Measurements from ENCODE around the gene EPB41L4B. TPM values are rescaled to one million over a fixed set of nuclear protein-coding genes. Genes with fewer than 3 reads are reported as not detected.

The EPB41L4B gene
- total RNA-seq, 1 experiment from 2014 or later: 8.1 TPM

DNA sequence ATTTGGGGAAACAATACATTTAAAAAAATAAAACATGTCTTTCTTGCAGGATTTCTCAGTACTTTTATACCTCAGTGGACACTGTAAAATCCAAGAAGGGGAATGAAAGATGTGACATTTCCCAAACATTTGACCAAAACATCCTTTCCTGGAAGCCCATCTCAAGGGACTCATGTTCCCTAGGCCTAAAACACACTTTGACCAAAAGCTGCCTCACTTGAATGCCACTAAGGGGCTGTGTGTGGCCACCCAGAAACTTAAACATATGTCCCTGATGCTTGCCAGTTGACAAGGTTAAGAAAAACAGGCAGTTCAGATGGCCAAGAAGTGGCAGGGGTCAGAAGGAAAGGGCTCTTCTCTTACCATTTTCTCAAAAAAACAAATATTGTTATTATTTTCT, 73.6 kb downstream of the EPB41L4B start:
- ChIA-PET POLR2A (no interaction called here), CTCF (no interaction called here), RAD21 (ENCODE audit: low non-redundant PET in 1 of 2, low total read pairs in 2 of 2, uncharacterized antibody in 2 of 2, unreplicated experiment in 2 of 2) (no interaction called here)
- Histone ChIP-seq H3K36me3 (ENCODE audit: control insufficient read depth in 1 of 2, insufficient read depth in 2 of 2, low read length in 2 of 2) (no peaks in the 10 kb centered on the region), H3K4me2 (ENCODE audit: low read length) (no peak overlapping the region), H3K9ac (ENCODE audit: low read length) (no peak overlapping the region), H3K4me3 (replicated peaks in 1 of 2; ENCODE audit: low read depth in 1 of 2, low read length in 2 of 2) (no peak overlapping the region), H3K9me3 (ENCODE audit: control insufficient read depth in 1 of 2, insufficient read depth in 1 of 2, low read depth in 1 of 2, low read length in 2 of 2) (no peaks in the 10 kb centered on the region), H3K9me2 (ENCODE audit: insufficient read depth) (no peaks in the 10 kb centered on the region), H3K27ac (ENCODE audit: low read depth, low read length) (no peak overlapping the region), H3K27me3 (ENCODE audit: insufficient read depth, low read length) (no peaks in the 10 kb centered on the region), H2AFZ (ENCODE audit: low read depth, low read length, poor library complexity, severe bottlenecking) (no peak overlapping the region), H3K79me2 (ENCODE audit: insufficient read depth, low read length) (no peaks in the 10 kb centered on the region), H4K20me1 (ENCODE audit: insufficient read depth) (no peaks in the 10 kb centered on the region), H3K4me1 (ENCODE audit: control insufficient read depth in 1 of 2, insufficient read depth in 2 of 2, low read length in 2 of 2) (peaks cover 5 to 17% of the 10 kb centered on the region in 2 experiments; a peak in 3 of 4 replicates)
- TF ChIP-seq, protein P1, sequence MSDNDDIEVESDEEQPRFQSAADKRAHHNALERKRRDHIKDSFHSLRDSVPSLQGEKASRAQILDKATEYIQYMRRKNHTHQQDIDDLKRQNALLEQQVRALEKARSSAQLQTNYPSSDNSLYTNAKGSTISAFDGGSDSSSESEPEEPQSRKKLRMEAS (IDR thresholded peaks at IDR 0.05): no peak
- TF ChIP-seq EZH2phosphoT487 (IDR thresholded peaks at IDR 0.05; ENCODE audit: borderline replicate concordance): no peak
- TF ChIP-seq FOSL1 (IDR thresholded peaks at IDR 0.05; ENCODE audit: low read depth): no peak
- no peak for TF ChIP-seq POLR2A (IDR thresholded peaks at IDR 0.05; ENCODE audit: borderline replicate concordance, extremely low read depth, insufficient read depth, insufficient read length)
- TF ChIP-seq ZFX (IDR thresholded peaks at IDR 0.05): no peak
- TF ChIP-seq, protein P2, sequence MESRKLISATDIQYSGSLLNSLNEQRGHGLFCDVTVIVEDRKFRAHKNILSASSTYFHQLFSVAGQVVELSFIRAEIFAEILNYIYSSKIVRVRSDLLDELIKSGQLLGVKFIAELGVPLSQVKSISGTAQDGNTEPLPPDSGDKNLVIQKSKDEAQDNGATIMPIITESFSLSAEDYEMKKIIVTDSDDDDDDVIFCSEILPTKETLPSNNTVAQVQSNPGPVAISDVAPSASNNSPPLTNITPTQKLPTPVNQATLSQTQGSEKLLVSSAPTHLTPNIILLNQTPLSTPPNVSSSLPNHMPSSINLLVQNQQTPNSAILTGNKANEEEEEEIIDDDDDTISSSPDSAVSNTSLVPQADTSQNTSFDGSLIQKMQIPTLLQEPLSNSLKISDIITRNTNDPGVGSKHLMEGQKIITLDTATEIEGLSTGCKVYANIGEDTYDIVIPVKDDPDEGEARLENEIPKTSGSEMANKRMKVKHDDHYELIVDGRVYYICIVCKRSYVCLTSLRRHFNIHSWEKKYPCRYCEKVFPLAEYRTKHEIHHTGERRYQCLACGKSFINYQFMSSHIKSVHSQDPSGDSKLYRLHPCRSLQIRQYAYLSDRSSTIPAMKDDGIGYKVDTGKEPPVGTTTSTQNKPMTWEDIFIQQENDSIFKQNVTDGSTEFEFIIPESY (IDR thresholded peaks at IDR 0.05; ENCODE audit: extremely low read depth, insufficient replicate concordance, low read length): no peak
- TF ChIP-seq SP1 (IDR thresholded peaks at IDR 0.05; ENCODE audit: low read depth): no peak
- TF ChIP-seq ZNF274 (IDR thresholded peaks at IDR 0.05; ENCODE audit: low read depth, low read length): no peak
- TF ChIP-seq POLR2AphosphoS5 (IDR thresholded peaks at IDR 0.05; ENCODE audit: low read depth, low read length): no peak
- no peak for TF ChIP-seq JUND (IDR thresholded peaks at IDR 0.05)
- no peak for TF ChIP-seq ELF1 (IDR thresholded peaks at IDR 0.05; ENCODE audit: borderline replicate concordance, low read depth)
- no peak for TF ChIP-seq YY1 (IDR thresholded peaks at IDR 0.05; ENCODE audit: extremely low read depth, insufficient replicate concordance, low read depth, low read length)
- TF ChIP-seq RAD21 (IDR thresholded peaks at IDR 0.05; ENCODE audit: low read depth): no peak
- TF ChIP-seq CBX3 (IDR thresholded peaks at IDR 0.05; ENCODE audit: low read depth): no peak
- BruUV-seq (replicated peaks): no TSS peak
- DNase-seq (ENCODE audit: low read depth, low spot score) (no peak), ATAC-seq (no peak)
- intact Hi-C loops (cut with micrococcal nuclease): no loop called here
